Mucosa of descending colon (tissue), 3 donors: ENCODE results near the gene RASD2. TPM values are rescaled to one million over a fixed set of nuclear protein-coding genes. Genes with fewer than 3 reads are reported as not detected.

ENCODE experiments used
- ATAC-seq: fragments of 200-7000 bp; cut with Tn5 transposase; one replicate; pipeline ENCODE4 v1.9.1; 2020; ENCODE audit warnings: mild to moderate bottlenecking, moderate library complexity
- DNase-seq, 3 donors: peaks; one replicate each; pipeline ENCODE4 v3.0.0-alpha.2; 2020
- H3K36me3 ChIP-seq: fragments of 200-600 bp; one replicate; pipeline ENCODE4 v1.8.0; 2021; ENCODE audit warnings: low read depth, mild to moderate bottlenecking
- H3K4me1 ChIP-seq: fragments of 200-600 bp; one replicate; pipeline ENCODE4 v1.8.0; 2021; ENCODE audit warnings: low read depth, mild to moderate bottlenecking
- H3K4me3 ChIP-seq: fragments of 200-600 bp; one replicate; pipeline ENCODE4 v1.8.0; 2021; ENCODE audit warnings: mild to moderate bottlenecking
- H3K9me3 ChIP-seq: fragments of 200-600 bp; one replicate; pipeline ENCODE4 v1.8.0; 2021; ENCODE audit warnings: mild to moderate bottlenecking
- intact Hi-C, 2 donors: fragments of 100-400 bp; cut with DNase I in 1 of 2; cut with micrococcal nuclease in 1 of 2; formaldehyde crosslinking; loops; one replicate each; pipeline versions ENCODE4 v1.11.0 to v1.11.1; 2022; cut with DNase I, micrococcal nuclease
- total RNA-seq, 3 donors: library from RNA; stranded (reverse); fragmentation: NEBNext Ultra II Directional in 2 of 3; extraction: Animal tissue kit (Norgen Biotek cat#: 25700) in 2 of 3; gene quantifications; one replicate each; pipeline versions ENCODE4 v1.2.1 to v1.2.4, GENCODE V29; 2021 to 2023
- TF ChIP-seq, protein P1 (sequence below): fragments of 200-600 bp; IDR thresholded peaks from one replicate; pipeline ENCODE4 v1.8.0; 2022; ENCODE audit warnings: antibody characterized with exemption, mild to moderate bottlenecking
- donor health status: DM: no; HTN: no; CAD: no; lungs with moderate emphysema.
- donor health status: DM: no; HTN: no; CAD: no.
- donor health status: DM: no; HTN: yes; CAD: no.

RASD2 gene
- total RNA-seq, 3 donors from 2014 or later: 11.7 to 34.0 (median 19.2) TPM

DNA sequence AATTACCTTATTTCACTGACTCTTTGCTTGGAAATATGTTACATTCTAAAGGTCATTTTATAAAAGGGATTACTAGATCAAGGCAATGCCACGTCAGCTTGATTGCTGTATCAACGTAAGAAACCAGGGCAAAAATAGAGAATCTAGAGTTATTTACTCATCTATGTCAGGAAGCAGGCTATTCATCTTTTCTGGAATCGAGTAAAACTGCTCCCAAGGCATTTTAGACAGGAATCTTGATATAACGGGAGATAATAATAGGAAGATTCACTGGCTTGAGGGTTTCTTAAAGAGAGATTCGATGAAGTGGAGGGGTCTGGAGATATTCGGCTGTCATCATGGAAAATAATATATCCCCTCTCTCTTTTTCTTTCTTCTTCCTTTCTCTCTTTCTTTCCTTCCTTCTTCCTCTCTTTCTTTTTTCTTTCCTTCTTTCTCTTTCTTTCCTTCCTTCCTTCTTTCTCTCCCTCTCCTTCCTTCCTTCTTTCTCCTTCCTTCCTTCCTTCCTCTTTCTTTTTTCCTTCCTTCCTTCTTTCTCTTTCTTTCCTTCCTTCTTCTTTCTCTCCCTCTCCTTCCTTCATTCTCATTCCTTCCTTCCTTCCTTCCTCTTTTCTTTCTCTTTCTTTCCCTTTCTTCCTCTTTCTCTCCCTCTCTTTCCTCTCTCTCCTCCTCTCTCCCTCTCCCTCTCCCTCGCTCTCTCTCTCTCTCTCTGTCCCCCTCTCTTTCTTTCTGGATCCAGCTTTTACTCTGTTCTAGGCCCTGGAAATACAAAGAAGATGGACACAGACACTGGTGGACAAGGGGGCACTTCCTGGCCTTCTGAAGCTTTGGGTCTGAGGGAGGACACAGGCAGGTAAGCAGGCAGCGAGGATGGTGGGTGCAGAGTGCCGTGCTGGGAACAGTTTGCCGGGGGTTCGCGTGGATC lies 18.1 kb upstream of the RASD2 start:
- DNase-seq (no peak), ATAC-seq (no peak)
- Histone ChIP-seq H3K4me3 (no peak overlapping the region), H3K36me3 (no peaks in the 10 kb centered on the region), H3K4me1 (no peaks in the 10 kb centered on the region), H3K9me3 (no peaks in the 10 kb centered on the region)
- intact Hi-C loops: no loop called here
- TF ChIP-seq, protein P1, sequence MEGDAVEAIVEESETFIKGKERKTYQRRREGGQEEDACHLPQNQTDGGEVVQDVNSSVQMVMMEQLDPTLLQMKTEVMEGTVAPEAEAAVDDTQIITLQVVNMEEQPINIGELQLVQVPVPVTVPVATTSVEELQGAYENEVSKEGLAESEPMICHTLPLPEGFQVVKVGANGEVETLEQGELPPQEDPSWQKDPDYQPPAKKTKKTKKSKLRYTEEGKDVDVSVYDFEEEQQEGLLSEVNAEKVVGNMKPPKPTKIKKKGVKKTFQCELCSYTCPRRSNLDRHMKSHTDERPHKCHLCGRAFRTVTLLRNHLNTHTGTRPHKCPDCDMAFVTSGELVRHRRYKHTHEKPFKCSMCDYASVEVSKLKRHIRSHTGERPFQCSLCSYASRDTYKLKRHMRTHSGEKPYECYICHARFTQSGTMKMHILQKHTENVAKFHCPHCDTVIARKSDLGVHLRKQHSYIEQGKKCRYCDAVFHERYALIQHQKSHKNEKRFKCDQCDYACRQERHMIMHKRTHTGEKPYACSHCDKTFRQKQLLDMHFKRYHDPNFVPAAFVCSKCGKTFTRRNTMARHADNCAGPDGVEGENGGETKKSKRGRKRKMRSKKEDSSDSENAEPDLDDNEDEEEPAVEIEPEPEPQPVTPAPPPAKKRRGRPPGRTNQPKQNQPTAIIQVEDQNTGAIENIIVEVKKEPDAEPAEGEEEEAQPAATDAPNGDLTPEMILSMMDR: no peak

DNA sequence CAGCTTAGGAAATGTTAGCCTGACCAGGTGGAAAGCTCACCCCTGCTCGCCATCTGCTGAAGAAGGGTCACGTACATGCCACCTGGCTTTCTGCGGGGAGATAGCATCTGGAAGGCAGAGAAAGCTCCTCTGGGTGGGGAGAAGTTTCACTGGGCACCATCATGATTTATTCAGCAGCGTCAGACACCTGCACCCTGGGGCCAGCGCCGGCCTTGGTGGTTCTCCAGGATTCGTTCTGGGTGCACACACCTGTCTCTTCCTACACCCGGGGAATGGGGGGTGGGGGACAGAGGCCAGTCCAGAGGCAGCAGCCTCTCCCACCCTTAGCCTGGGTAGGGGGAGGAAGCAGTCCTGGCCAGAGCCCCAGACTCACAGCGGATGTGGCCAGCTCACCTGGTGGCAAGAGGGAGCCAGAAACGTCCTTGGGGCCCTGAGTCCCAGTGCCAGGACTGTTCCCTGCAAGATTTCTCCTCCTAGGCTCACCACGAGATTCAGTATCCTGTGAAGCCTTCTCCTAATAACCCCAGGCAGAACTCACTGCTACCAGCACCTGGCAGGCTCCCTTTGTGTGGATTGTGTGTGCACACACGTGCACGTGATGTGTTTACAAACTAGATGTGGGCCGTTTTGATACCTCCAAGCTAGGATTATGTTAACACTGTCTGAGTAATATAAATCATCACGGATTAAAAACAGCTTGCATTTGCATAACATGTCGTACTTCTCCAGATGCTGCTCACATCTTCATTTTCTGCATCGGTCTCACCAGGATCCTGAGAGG lies 17.3 kb upstream of the RASD2 start:
- H3K36me3 ChIP-seq: no peaks in the 10 kb centered on the region
- no peak overlapping the region for H3K4me3 ChIP-seq
- intact Hi-C loops: no loop called here
- ATAC-seq (peak; percentile 66), DNase-seq (peak in 2 of 3 donors; percentile 32 to 42)
- H3K9me3 ChIP-seq: no peaks in the 10 kb centered on the region
- no peaks in the 10 kb centered on the region for H3K4me1 ChIP-seq
- TF ChIP-seq, protein P1: no peak

DNA sequence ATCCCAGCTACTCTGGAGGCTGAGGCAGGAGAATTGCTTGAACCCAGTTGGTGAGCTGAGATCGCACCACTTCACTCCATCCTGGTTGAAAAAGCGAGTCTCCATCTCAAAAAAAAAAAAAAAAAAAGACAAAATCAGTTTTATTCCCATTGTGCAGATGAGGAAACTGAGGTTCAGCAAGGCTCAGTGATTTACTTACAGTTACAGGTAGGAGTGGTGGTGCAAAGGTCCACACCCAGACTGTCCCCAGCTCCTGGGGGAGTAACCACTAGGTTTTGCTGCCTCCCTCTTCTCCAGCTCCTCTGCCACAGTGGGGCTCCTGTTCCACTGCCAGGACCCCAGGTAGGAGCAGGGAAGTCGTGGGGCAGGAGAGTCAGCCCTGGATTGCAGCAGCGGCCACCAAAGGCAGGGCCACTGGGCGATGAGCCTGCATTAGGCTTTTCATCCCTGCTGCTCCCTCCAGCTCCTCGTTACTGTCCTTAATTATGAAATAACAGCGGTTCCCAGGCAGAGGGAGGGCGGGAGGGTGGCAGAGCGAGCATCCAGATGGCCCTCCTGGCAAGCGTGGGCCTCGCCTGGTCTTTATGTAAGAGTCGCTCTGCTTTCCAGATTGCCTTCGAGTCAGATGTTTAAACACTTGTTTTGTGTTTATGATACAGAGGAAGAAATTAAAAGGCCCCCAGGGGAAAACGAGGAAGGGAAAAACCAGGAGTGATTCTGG lies 15.5 kb upstream of the RASD2 start:
- no peak overlapping the region for H3K4me3 ChIP-seq
- H3K36me3 ChIP-seq: no peaks in the 10 kb centered on the region
- no peaks in the 10 kb centered on the region for H3K9me3 ChIP-seq
- DNase-seq: peak in 1 of 3 donors; percentile 18
- intact Hi-C loops: no loop called here
- no peaks in the 10 kb centered on the region for H3K4me1 ChIP-seq
- TF ChIP-seq, protein P1: no peak
- ATAC-seq: no peak

DNA sequence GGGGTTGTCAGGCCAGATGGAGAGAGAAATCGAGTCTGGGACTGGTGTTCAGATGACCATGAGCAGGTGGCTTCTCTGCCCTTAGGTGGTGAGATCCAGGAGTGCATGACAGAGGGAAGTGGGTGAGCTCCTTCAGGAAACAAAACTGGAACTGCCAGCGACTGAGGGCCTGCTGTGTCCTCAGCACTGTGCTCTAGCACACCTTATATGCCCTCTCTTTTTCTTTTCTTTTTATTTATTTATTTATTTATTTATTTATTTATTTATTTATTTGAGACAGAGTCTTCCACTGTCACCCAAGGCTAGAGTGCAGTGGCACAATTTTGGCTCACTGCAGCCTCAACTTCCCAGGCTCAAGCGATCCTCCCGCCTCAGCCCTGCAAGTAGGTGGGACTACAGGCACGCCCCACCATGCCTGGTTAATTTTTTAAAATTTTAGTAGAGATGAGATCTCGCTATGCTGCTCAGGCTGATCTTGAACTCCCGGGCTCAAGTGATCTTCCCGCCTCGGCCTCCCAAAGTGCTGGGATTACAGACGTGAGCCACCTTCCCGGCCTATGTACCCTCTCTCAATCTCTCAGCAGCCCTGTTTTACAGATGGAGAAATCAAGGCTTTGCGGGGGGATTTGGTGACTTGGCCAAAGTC lies 14.8 kb upstream of the RASD2 start:
- TF ChIP-seq, protein P1: no peak
- no peak for ATAC-seq
- Histone ChIP-seq H3K4me3 (no peak overlapping the region), H3K9me3 (no peaks in the 10 kb centered on the region), H3K36me3 (no peaks in the 10 kb centered on the region), H3K4me1 (no peaks in the 10 kb centered on the region)
- intact Hi-C loops: no loop called here
- DNase-seq: no peak

DNA sequence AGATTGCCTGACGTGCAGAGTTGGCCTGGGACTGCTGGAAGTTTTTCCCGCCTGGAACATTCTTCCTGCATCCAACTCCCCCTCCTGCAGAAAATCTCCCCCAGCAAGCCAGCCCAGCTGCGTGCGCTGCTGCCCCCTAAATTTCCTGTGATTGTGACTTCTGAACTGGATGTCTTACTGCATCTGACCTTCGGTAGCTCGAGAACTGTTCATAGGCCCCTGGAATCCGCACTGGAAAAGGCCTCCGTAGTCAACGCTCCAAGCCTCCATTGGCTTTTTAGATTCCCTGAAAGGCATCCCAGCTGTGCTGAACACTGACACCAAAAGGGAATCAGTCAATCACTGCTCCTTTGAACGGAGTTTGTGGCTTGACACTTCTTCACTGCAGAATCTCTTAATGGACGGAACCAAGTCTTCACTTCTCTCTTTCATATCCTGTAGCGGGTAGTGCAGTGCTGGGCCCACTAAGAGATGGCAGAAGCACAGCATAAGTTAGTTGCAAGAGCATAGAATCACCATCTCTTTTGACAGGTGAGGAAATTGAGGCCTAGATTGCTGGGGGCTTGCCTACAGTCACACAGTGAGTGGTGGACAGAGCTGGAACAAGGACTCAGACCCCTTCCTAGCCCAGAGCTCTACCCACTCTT lies 14.2 kb upstream of the RASD2 start:
- H3K4me3 ChIP-seq: no peak overlapping the region
- no peaks in the 10 kb centered on the region for H3K36me3 ChIP-seq
- H3K9me3 ChIP-seq: no peaks in the 10 kb centered on the region
- DNase-seq (no peak), ATAC-seq (no peak)
- TF ChIP-seq, protein P1: no peak
- H3K4me1 ChIP-seq: no peaks in the 10 kb centered on the region
- intact Hi-C loops: no loop called here
